ENCODE results near the gene LCN15. TPM values are rescaled to one million over a fixed set of nuclear protein-coding genes. Genes with fewer than 3 reads are reported as not detected.

LCN15 gene
- total and polyA plus RNA-seq, 4 donors, result not detected

DNA sequence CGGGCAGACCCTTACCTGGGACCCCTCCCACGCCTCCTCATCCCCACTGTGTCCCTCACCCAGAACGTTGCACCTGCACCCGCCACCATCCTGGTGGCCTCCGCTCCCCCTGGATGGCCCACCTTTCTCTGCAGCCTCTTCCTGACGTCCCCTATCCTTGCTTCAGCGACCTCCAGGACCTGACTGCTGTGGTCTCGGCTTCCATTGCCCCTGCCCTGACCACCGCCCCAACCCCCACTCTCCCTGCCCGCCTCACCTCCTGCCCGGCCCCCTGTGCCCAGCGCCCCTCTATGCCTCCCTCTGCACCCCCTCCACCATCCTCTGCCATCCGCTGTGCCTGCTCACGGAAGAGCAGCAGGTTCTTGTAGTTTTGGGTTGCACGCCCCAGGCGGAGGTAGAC is 23.8 kb downstream of the LCN15 start (continued):
- TF ChIP-seq, protein P1, sequence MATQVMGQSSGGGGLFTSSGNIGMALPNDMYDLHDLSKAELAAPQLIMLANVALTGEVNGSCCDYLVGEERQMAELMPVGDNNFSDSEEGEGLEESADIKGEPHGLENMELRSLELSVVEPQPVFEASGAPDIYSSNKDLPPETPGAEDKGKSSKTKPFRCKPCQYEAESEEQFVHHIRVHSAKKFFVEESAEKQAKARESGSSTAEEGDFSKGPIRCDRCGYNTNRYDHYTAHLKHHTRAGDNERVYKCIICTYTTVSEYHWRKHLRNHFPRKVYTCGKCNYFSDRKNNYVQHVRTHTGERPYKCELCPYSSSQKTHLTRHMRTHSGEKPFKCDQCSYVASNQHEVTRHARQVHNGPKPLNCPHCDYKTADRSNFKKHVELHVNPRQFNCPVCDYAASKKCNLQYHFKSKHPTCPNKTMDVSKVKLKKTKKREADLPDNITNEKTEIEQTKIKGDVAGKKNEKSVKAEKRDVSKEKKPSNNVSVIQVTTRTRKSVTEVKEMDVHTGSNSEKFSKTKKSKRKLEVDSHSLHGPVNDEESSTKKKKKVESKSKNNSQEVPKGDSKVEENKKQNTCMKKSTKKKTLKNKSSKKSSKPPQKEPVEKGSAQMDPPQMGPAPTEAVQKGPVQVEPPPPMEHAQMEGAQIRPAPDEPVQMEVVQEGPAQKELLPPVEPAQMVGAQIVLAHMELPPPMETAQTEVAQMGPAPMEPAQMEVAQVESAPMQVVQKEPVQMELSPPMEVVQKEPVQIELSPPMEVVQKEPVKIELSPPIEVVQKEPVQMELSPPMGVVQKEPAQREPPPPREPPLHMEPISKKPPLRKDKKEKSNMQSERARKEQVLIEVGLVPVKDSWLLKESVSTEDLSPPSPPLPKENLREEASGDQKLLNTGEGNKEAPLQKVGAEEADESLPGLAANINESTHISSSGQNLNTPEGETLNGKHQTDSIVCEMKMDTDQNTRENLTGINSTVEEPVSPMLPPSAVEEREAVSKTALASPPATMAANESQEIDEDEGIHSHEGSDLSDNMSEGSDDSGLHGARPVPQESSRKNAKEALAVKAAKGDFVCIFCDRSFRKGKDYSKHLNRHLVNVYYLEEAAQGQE (IDR thresholded peaks at IDR 0.05), result no peak
- TF ChIP-seq HNF4A (conservative IDR thresholded peaks at IDR 0.05), result no peak
- TF ChIP-seq JUND (IDR thresholded peaks at IDR 0.05), result no peak
- no peak for TF ChIP-seq FOXA2 (IDR thresholded peaks at IDR 0.05)

DNA sequence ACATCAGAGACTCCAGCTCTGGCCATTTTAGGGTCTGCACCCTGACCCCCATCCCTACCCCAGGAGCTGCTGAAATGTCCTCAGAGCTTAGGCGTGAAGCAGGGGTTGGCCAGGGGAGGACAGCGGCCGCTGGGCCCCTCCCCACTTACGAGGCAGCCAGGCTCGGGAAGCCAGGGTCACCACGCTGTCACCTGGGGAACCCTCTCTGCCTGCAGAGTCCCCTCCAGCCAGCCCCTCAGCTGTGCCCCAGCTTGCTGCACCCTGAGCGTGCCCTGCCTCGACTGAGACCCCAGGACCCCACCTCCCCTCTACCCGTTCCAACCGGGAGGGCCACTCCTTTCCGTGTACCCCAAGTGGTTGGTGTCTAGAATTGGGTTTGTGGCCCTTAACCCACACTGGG is 24.2 kb downstream of the LCN15 start:
- no peaks in the 10 kb centered on the region for H3K27me3 ChIP-seq (ENCODE audit: control insufficient read depth in 4 of 4, insufficient read depth in 4 of 4, low read length in 3 of 4)
- TF ChIP-seq YY1 (IDR thresholded peaks at IDR 0.05) (no peak), GABPA (IDR thresholded peaks at IDR 0.05 in 1 of 2, conservative IDR thresholded peaks at IDR 0.05 in 1 of 2) (no peak)
- TF ChIP-seq, protein P2, sequence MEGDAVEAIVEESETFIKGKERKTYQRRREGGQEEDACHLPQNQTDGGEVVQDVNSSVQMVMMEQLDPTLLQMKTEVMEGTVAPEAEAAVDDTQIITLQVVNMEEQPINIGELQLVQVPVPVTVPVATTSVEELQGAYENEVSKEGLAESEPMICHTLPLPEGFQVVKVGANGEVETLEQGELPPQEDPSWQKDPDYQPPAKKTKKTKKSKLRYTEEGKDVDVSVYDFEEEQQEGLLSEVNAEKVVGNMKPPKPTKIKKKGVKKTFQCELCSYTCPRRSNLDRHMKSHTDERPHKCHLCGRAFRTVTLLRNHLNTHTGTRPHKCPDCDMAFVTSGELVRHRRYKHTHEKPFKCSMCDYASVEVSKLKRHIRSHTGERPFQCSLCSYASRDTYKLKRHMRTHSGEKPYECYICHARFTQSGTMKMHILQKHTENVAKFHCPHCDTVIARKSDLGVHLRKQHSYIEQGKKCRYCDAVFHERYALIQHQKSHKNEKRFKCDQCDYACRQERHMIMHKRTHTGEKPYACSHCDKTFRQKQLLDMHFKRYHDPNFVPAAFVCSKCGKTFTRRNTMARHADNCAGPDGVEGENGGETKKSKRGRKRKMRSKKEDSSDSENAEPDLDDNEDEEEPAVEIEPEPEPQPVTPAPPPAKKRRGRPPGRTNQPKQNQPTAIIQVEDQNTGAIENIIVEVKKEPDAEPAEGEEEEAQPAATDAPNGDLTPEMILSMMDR (IDR thresholded peaks at IDR 0.05; ENCODE audit: low read depth, low read length, missing input control), result no peak
- no peak overlapping the region for H3K27ac ChIP-seq (ENCODE audit: low read depth in 1 of 2, low read length in 2 of 2)
- 88% methylated on average over 11 of the region's 11 CpGs for WGBS
- no peak overlapping the region for H3K4me3 ChIP-seq (ENCODE audit: low read depth in 1 of 3, low read length in 3 of 3)
- no peaks in the 10 kb centered on the region for H3K36me3 ChIP-seq (ENCODE audit: control insufficient read depth in 4 of 4, insufficient read depth in 3 of 4, low read depth in 1 of 4, low read length in 3 of 4)
- DNase-seq (ENCODE audit: low spot score), result no peak
- H3K9ac ChIP-seq (ENCODE audit: low read depth in 1 of 2, low read length in 2 of 2), result no peak overlapping the region
- peaks cover 0 to 12% (median 4%) of the 10 kb centered on the region in 4 donors for H3K4me1 ChIP-seq (ENCODE audit: control insufficient read depth in 4 of 4, insufficient read depth in 4 of 4, low read length in 3 of 4)
- H3K9me3 ChIP-seq (ENCODE audit: control insufficient read depth in 4 of 4, low read length in 3 of 4), result no peaks in the 10 kb centered on the region

DNA sequence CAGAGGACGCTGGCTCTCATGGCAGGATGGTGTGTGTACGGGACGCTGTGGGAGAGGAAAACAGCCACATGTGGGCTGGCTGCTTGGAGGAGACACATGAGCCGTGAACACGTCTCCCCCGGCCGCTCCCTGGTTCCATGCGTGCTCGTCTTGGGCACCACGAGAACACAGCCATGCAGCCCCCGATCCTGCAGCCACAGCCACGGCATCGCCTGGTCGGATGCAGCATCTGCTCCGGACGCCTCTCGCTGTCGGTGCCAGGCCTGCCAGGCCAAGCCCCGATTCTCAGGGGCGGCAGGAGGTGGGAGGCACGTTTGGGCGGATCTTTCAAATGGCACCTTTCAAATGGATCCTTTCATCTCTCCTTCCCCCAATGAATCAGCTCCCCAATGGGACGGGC is 24.8 kb downstream of the LCN15 start:
- no peak overlapping the region for H3K9ac ChIP-seq (ENCODE audit: low read depth in 1 of 2, low read length in 2 of 2)
- TF ChIP-seq EGR1 (IDR thresholded peaks at IDR 0.05; ENCODE audit: low read depth in 2 of 2) (no peak), GABPA (IDR thresholded peaks at IDR 0.05 in 1 of 2, conservative IDR thresholded peaks at IDR 0.05 in 1 of 2) (no peak), RXRA (IDR thresholded peaks at IDR 0.05) (no peak), JUND (IDR thresholded peaks at IDR 0.05) (no peak), RAD21 (IDR thresholded peaks at IDR 0.05) (no peak), SP1 (IDR thresholded peaks at IDR 0.05) (no peak), NR2F2 (IDR thresholded peaks at IDR 0.05) (no peak), TAF1 (conservative IDR thresholded peaks at IDR 0.05) (no peak), HNF4G (IDR thresholded peaks at IDR 0.05) (no peak)
- TF ChIP-seq, protein P3, sequence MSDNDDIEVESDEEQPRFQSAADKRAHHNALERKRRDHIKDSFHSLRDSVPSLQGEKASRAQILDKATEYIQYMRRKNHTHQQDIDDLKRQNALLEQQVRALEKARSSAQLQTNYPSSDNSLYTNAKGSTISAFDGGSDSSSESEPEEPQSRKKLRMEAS (IDR thresholded peaks at IDR 0.05), result no peak
- TF ChIP-seq, protein P1 (IDR thresholded peaks at IDR 0.05), result no peak
- TF ChIP-seq, protein P2 (IDR thresholded peaks at IDR 0.05; ENCODE audit: low read depth, low read length, missing input control), result no peak
- TF ChIP-seq, protein P4, sequence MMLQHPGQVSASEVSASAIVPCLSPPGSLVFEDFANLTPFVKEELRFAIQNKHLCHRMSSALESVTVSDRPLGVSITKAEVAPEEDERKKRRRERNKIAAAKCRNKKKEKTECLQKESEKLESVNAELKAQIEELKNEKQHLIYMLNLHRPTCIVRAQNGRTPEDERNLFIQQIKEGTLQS (IDR thresholded peaks at IDR 0.05), result no peak
- TF ChIP-seq, protein P5, sequence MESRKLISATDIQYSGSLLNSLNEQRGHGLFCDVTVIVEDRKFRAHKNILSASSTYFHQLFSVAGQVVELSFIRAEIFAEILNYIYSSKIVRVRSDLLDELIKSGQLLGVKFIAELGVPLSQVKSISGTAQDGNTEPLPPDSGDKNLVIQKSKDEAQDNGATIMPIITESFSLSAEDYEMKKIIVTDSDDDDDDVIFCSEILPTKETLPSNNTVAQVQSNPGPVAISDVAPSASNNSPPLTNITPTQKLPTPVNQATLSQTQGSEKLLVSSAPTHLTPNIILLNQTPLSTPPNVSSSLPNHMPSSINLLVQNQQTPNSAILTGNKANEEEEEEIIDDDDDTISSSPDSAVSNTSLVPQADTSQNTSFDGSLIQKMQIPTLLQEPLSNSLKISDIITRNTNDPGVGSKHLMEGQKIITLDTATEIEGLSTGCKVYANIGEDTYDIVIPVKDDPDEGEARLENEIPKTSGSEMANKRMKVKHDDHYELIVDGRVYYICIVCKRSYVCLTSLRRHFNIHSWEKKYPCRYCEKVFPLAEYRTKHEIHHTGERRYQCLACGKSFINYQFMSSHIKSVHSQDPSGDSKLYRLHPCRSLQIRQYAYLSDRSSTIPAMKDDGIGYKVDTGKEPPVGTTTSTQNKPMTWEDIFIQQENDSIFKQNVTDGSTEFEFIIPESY (IDR thresholded peaks at IDR 0.05), result no peak
- H3K4me1 ChIP-seq (ENCODE audit: control insufficient read depth in 4 of 4, insufficient read depth in 4 of 4, low read length in 3 of 4), result peaks cover 0 to 12% (median 4%) of the 10 kb centered on the region in 4 donors
- H3K9me3 ChIP-seq (ENCODE audit: control insufficient read depth in 4 of 4, low read length in 3 of 4), result no peaks in the 10 kb centered on the region
- H3K36me3 ChIP-seq (ENCODE audit: control insufficient read depth in 4 of 4, insufficient read depth in 3 of 4, low read depth in 1 of 4, low read length in 3 of 4), result no peaks in the 10 kb centered on the region
- H3K4me3 ChIP-seq (ENCODE audit: low read depth in 1 of 3, low read length in 3 of 3), result no peak overlapping the region
- no peaks in the 10 kb centered on the region for H3K27me3 ChIP-seq (ENCODE audit: control insufficient read depth in 4 of 4, insufficient read depth in 4 of 4, low read length in 3 of 4)
- no peak overlapping the region for H3K27ac ChIP-seq (ENCODE audit: low read depth in 1 of 2, low read length in 2 of 2)
- no peak for DNase-seq (ENCODE audit: low spot score)
- 90% methylated on average over 23 of the region's 23 CpGs for WGBS

Data from liver (tissue), 9 donors.